ENCODE results near the gene ZNF609. TPM values are rescaled to one million over a fixed set of nuclear protein-coding genes. Genes with fewer than 3 reads are reported as not detected.

The ZNF609 gene
- total and polyA plus RNA-seq, 10 of the 15 experiments (the other 5 are each of a cell fraction or from before 2014, with no cell fraction given), result 5.1 to 35.3 (median 13.6) TPM

GRCh38 chr15:64562003-64562640 lies 101.7 kb downstream of the ZNF609 start (continued):
- peak; percentile 89 for TF ChIP-seq SMAD1 (IDR thresholded peaks at IDR 0.05; ENCODE audit: low read depth, partially characterized antibody)
- TF ChIP-seq, protein P1, sequence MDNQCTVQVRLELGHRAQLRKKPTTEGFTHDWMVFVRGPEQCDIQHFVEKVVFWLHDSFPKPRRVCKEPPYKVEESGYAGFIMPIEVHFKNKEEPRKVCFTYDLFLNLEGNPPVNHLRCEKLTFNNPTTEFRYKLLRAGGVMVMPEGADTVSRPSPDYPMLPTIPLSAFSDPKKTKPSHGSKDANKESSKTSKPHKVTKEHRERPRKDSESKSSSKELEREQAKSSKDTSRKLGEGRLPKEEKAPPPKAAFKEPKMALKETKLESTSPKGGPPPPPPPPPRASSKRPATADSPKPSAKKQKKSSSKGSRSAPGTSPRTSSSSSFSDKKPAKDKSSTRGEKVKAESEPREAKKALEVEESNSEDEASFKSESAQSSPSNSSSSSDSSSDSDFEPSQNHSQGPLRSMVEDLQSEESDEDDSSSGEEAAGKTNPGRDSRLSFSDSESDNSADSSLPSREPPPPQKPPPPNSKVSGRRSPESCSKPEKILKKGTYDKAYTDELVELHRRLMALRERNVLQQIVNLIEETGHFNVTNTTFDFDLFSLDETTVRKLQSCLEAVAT (IDR thresholded peaks at IDR 0.05), result no peak
- no peak for TF ChIP-seq GATAD2B (conservative IDR thresholded peaks at IDR 0.05; ENCODE audit: low read depth)
- TF ChIP-seq, protein P2, sequence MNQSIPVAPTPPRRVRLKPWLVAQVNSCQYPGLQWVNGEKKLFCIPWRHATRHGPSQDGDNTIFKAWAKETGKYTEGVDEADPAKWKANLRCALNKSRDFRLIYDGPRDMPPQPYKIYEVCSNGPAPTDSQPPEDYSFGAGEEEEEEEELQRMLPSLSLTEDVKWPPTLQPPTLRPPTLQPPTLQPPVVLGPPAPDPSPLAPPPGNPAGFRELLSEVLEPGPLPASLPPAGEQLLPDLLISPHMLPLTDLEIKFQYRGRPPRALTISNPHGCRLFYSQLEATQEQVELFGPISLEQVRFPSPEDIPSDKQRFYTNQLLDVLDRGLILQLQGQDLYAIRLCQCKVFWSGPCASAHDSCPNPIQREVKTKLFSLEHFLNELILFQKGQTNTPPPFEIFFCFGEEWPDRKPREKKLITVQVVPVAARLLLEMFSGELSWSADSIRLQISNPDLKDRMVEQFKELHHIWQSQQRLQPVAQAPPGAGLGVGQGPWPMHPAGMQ (IDR thresholded peaks at IDR 0.05; ENCODE audit: borderline replicate concordance), result no peak
- TF ChIP-seq POLR2AphosphoS2 (IDR thresholded peaks at IDR 0.05; ENCODE audit: low read depth, low read length), result no peak

DNA sequence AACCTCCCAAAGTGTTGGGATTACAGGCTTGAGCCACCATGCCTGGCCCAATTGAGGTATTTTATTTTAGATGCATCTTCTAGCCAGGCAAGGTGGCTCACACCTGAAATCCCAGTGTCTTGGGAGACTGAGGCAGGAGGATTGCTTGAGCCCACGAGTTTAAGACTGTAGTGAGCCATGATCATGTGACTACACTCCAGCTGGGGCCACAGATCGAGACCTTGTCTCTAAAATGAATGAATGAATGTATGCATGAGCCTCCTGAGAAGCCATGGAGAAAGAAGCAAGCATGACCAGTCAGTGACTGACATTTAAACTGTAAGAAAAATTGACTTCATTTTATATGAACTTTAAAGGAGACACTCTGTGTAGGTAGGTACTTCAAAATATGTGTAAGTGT lies 105.7 kb downstream of the ZNF609 start:
- no TSS peak for BruUV-seq (replicated peaks)
- ChIA-PET CTCF (interaction anchor here (0.7 to 1.7 kb wide), 9 partner anchors 12 to 162 kb away, joined by 3 to 5 read pairs (median 3); no protein-coding TSS in a partner anchor), POLR2A (interaction anchor here (0.6 to 1.5 kb wide), 5 partner anchors 9 to 351 kb away, joined by 3 to 5 read pairs (median 4); no protein-coding TSS in a partner anchor), RAD21 (ENCODE audit: unreplicated experiment) (interaction anchor here (1.0 to 2.6 kb wide), 6 partner anchors 7 to 69 kb away, joined by 3 to 12 read pairs (median 4); no protein-coding TSS in a partner anchor), SMC1A (ENCODE audit: uncharacterized antibody, unreplicated experiment) (interaction anchor here (0.7 to 1.8 kb wide), 15 partner anchors 8 to 101 kb away, joined by 3 to 8 read pairs (median 3); no protein-coding TSS in a partner anchor)
- no peak for DNase-seq (ENCODE audit: low read depth, low spot score)
- Histone ChIP-seq H3K79me2 (ENCODE audit: control insufficient read depth, insufficient read depth, low read length) (peaks cover 57% of the 10 kb centered on the region), H3K27me3 (replicated peaks in 1 of 2; ENCODE audit: control insufficient read depth in 2 of 2, insufficient read depth in 2 of 2, low read length in 1 of 2) (no peaks in the 10 kb centered on the region), H4K20me1 (ENCODE audit: control insufficient read depth, insufficient read depth) (no peaks in the 10 kb centered on the region), H3K27ac (ENCODE audit: control insufficient read depth, insufficient read depth) (no peak overlapping the region), H3K4me1 (ENCODE audit: control insufficient read depth, insufficient read depth, low read length) (peaks cover 28% of the 10 kb centered on the region), H3K36me3 (ENCODE audit: control insufficient read depth in 2 of 2, insufficient read depth in 2 of 2, low read length in 1 of 2) (peaks cover 0 to 6% of the 10 kb centered on the region in 2 experiments; a peak in 3 of 4 replicates), H3K9me3 (replicated peaks; ENCODE audit: control insufficient read depth, insufficient read depth, low read length) (peaks cover 2% of the 10 kb centered on the region; the same call in 2 of the 3 replicates), H3K4me3 (no peak overlapping the region), H3K4me2 (ENCODE audit: control insufficient read depth, insufficient read depth) (0 out of 2 replicates have a peak overlapping the region, but pooled peaks have one; percentile 25), H2AFZ (ENCODE audit: control insufficient read depth, low read depth, low read length) (no peak overlapping the region), H3K9ac (ENCODE audit: control insufficient read depth, insufficient read depth, low read length) (no peak overlapping the region)
- in situ Hi-C loops (cut with MboI) (no loop called here), intact Hi-C loops (cut with micrococcal nuclease; ENCODE audit: unreplicated experiment) (no loop called here)
- ATAC-seq, result no peak
- no peak for FAIRE-seq
- 64% methylated on average over 2 of the region's 2 CpGs for WGBS (ENCODE audit: insufficient coverage, insufficient replicate concordance, low lambda C conversion rate, missing lambda C conversion rate)
- TF ChIP-seq SUPT20H (IDR thresholded peaks at IDR 0.05; ENCODE audit: borderline replicate concordance, control insufficient read depth, low read depth, low read length) (no peak), POU2F2 (IDR thresholded peaks at IDR 0.05; ENCODE audit: borderline replicate concordance, low read depth, low read length) (no peak), SMAD5 (IDR thresholded peaks at IDR 0.05; ENCODE audit: low read depth) (no peak), MEF2A (IDR thresholded peaks at IDR 0.05; ENCODE audit: insufficient read depth, low read depth, low read length) (no peak), HDGF (IDR thresholded peaks at IDR 0.05) (no peak), SRF (IDR thresholded peaks at IDR 0.05; ENCODE audit: low read depth in 2 of 2, low read length in 2 of 2) (no peak), WRNIP1 (IDR thresholded peaks at IDR 0.05; ENCODE audit: borderline replicate concordance, low read depth, low read length) (no peak), ZNF24 (IDR thresholded peaks at IDR 0.05) (no peak), TCF12 (IDR thresholded peaks at IDR 0.05; ENCODE audit: low read depth, low read length) (no peak), ZBTB4 (CRISPR knock-in tag; IDR thresholded peaks at IDR 0.05) (no peak)
